IMR-90 (cell line): ENCODE measurements around the gene NUP98. TPM values are rescaled to one million over a fixed set of nuclear protein-coding genes. Genes with fewer than 3 reads are reported as not detected.

Source experiments
- ATAC-seq: fragments of 200-7000 bp; cut with Tn5 transposase; 2 replicates; pipeline ENCODE4 v1.9.1; 2020; ENCODE audit warnings: low read depth, mild to moderate bottlenecking, moderate library complexity
- BruUV-seq: library from RNA; stranded (reverse); fragments of 400-500 nt; replicated peaks from 2 replicates; lab custom pipeline; 2021; lab: Mats Ljungman, UMichigan
- CTCF ChIA-PET: fragments of 300-600 bp; formaldehyde crosslinking; extraction: SDS; loops from one replicate; lab custom pipeline; 2021; ENCODE audit warnings: antibody characterized with exemption; lab: Yijun Ruan, JAX
- POLR2A ChIA-PET: fragments of 300-600 bp; sonication (Branson Sonifier 250); formaldehyde crosslinking; loops from one replicate; lab custom pipeline; 2022; ENCODE audit warnings: antibody characterized with exemption; ENCODE audit not compliant: unreplicated experiment; lab: Charles Lee
- DNase-seq: peaks from one replicate; pipeline ENCODE4 v3.0.0; 2013
- H2AFZ ChIP-seq: replicated peaks from 2 replicates; pipeline ENCODE3; 2013; ENCODE audit warnings: low read length, mild to moderate bottlenecking; ENCODE audit not compliant: poor library complexity
- H2AK5ac ChIP-seq: 2 replicates; pipeline ENCODE4 v1.6.1; 2013; ENCODE audit warnings: low read depth, low read length, inconsistent platforms
- H2AK9ac ChIP-seq: replicated peaks from 2 replicates; pipeline ENCODE3; 2013; ENCODE audit warnings: mild to moderate bottlenecking, low read depth, low read length, moderate library complexity; ENCODE audit not compliant: poor library complexity
- H2BK120ac ChIP-seq: 2 replicates; pipeline ENCODE4 v1.6.1; 2013; ENCODE audit warnings: low read depth, low read length, inconsistent platforms
- H2BK15ac ChIP-seq: 3 replicates; pipeline ENCODE4 v1.6.1; 2013; ENCODE audit warnings: low read depth, low read length, inconsistent platforms
- H2BK20ac ChIP-seq: 2 replicates; pipeline ENCODE4 v1.6.1; 2013; ENCODE audit warnings: low read depth, mild to moderate bottlenecking, inconsistent platforms, low read length, moderate library complexity
- H2BK5ac ChIP-seq: 2 replicates; pipeline ENCODE4 v1.6.1; 2013; ENCODE audit warnings: mild to moderate bottlenecking, low read depth, low read length, inconsistent platforms; ENCODE audit not compliant: poor library complexity, severe bottlenecking
- H3K14ac ChIP-seq: replicated peaks from 2 replicates; pipeline ENCODE4 v1.6.1; 2013; ENCODE audit warnings: low read depth, low read length, inconsistent platforms
- H3K18ac ChIP-seq: 2 replicates; pipeline ENCODE4 v1.6.1; 2013; ENCODE audit warnings: low read depth, low read length, control low read depth
- H3K23ac ChIP-seq: 2 replicates; pipeline ENCODE4 v1.6.1; 2013; ENCODE audit warnings: low read depth, low read length, inconsistent platforms
- H3K27ac ChIP-seq: 2 replicates; pipeline ENCODE4 v1.5.1; 2013; ENCODE audit warnings: mild to moderate bottlenecking, control low read depth, low read length; ENCODE audit not compliant: insufficient read depth
- H3K27me3 ChIP-seq: 2 replicates; pipeline ENCODE4 v1.6.1; 2013; ENCODE audit warnings: low read length; ENCODE audit not compliant: control insufficient read depth, insufficient read depth
- H3K36me3 ChIP-seq: 2 replicates; pipeline ENCODE4 v1.6.1; 2013; ENCODE audit warnings: low read length, mixed read lengths; ENCODE audit not compliant: control insufficient read depth, insufficient read depth
- H3K4ac ChIP-seq: 2 replicates; pipeline ENCODE4 v1.6.1; 2013; ENCODE audit warnings: low read depth, low read length, inconsistent platforms
- H3K4me1 ChIP-seq: 2 replicates; pipeline ENCODE4 v1.6.1; 2013; ENCODE audit warnings: low read length, mixed read lengths; ENCODE audit not compliant: control insufficient read depth, insufficient read depth
- H3K4me2 ChIP-seq: 2 replicates; pipeline ENCODE4 v1.6.1; 2013; ENCODE audit warnings: low read depth, mild to moderate bottlenecking, control low read depth, low read length, moderate library complexity
- H3K4me3 ChIP-seq: 2 replicates; pipeline ENCODE4 v1.5.1; 2013; ENCODE audit warnings: low read depth, mild to moderate bottlenecking, control low read depth, low read length, moderate library complexity; ENCODE audit not compliant: insufficient read depth
- H3K56ac ChIP-seq: 2 replicates; pipeline ENCODE4 v1.6.1; 2013; ENCODE audit warnings: low read length, inconsistent platforms; ENCODE audit not compliant: insufficient read depth; ENCODE audit errors: extremely low read depth
- H3K79me1 ChIP-seq, 2 experiments: 2 replicates each; pipeline ENCODE4 v1.6.1; 2013; ENCODE audit warnings: low read length in 2 of 2, inconsistent platforms in 1 of 2, low read depth in 1 of 2
- H3K9ac ChIP-seq: 2 replicates; pipeline ENCODE4 v1.6.1; 2013; ENCODE audit warnings: low read depth, low read length, control low read depth
- H3K9me1 ChIP-seq: 2 replicates; pipeline ENCODE4 v1.6.1; 2013; ENCODE audit warnings: low read length, inconsistent platforms; ENCODE audit not compliant: insufficient read depth
- H3K9me3 ChIP-seq: 2 replicates; pipeline ENCODE4 v1.6.1; 2013; ENCODE audit warnings: low read length; ENCODE audit not compliant: control insufficient read depth, insufficient read depth
- H4K20me1 ChIP-seq: 2 replicates; pipeline ENCODE4 v1.6.1; 2013; ENCODE audit warnings: low read length, inconsistent platforms; ENCODE audit not compliant: insufficient read depth
- H4K5ac ChIP-seq: 2 replicates; pipeline ENCODE4 v1.6.1; 2013; ENCODE audit warnings: mild to moderate bottlenecking, low read depth, low read length, control low read depth
- H4K8ac ChIP-seq, 2 experiments: 2 replicates each; pipeline ENCODE4 v1.6.1; 2013; ENCODE audit warnings: low read depth in 2 of 2, low read length in 2 of 2, control low read depth in 1 of 2, inconsistent platforms in 1 of 2
- H4K91ac ChIP-seq: 2 replicates; pipeline ENCODE4 v1.6.1; 2013; ENCODE audit warnings: low read depth, low read length, inconsistent platforms; ENCODE audit not compliant: insufficient read depth
- FOS ChIP-seq: fragments of 150-350 bp; IDR thresholded peaks from 2 replicates; pipeline ENCODE4 v1.6.1; 2016; ENCODE audit warnings: low read depth, low read length
- RAD21 ChIP-seq: IDR thresholded peaks from 2 replicates; pipeline ENCODE4 v1.6.1; 2012; ENCODE audit warnings: low read length, improper control_type of control experiment
- RCOR1 ChIP-seq: IDR thresholded peaks from 2 replicates; pipeline ENCODE4 v1.6.1; 2012; ENCODE audit warnings: mild to moderate bottlenecking, low read length, improper control_type of control experiment; ENCODE audit not compliant: insufficient replicate concordance
- RFX5 ChIP-seq: IDR thresholded peaks from 2 replicates; pipeline ENCODE4 v1.8.0; 2012; ENCODE audit warnings: low read depth, mild to moderate bottlenecking, low read length, moderate library complexity
- SMC3 ChIP-seq: fragments of 150-350 bp; IDR thresholded peaks from 2 replicates; pipeline ENCODE4 v1.6.1; 2016; ENCODE audit warnings: low read depth, mild to moderate bottlenecking, antibody characterized with exemption, low read length, moderate library complexity
- WGBS, 2 experiments: methylation state at CpG; one replicate each; pipeline versions ENCODE4 v1.1.5 to v1.1.7; 2013; ENCODE audit warnings: missing lambda C conversion rate in 2 of 2; ENCODE audit not compliant: insufficient read length in 1 of 2; ENCODE audit errors: extremely low coverage in 2 of 2; 5-methylcytosine and 5-hydroxymethylcytosine counted together
- dilution Hi-C: fragments of 300-500 bp; cut with HindIII; formaldehyde crosslinking; loops from one replicate; pipeline ENCODE4 v1.14.3; 2018; ENCODE audit warnings: low sequenced_read_pairs; ENCODE audit not compliant: unreplicated experiment
- in situ Hi-C: fragments of 300-500 bp; cut with MboI; formaldehyde crosslinking; loops from 3 replicates; pipeline ENCODE4 v1.14.3; 2019; ENCODE audit warnings: low sequenced_read_pairs, inconsistent platforms, mixed read lengths
- intact Hi-C: fragments of 100-400 bp; cut with micrococcal nuclease; formaldehyde crosslinking; loops from 2 replicates; pipeline ENCODE4 v1.10.0; 2022
- polyA plus RNA-seq, 3 experiments: library from polyadenylated mRNA; depleted of rRNA; stranded (reverse); fragments of >200 nt; gene quantifications; 2 replicates each; pipeline ENCODE4 v1.2.3, GENCODE V29; 2012; ENCODE audit warnings: low replicate concordance in 1 of 3
- total RNA-seq: library from RNA; depleted of rRNA; stranded (reverse); fragments of >200 nt; gene quantifications from 2 replicates; pipeline ENCODE4 v1.2.3, GENCODE V29; 2012
- TF ChIP-seq, protein P1 (sequence below): conservative IDR thresholded peaks from 2 replicates; pipeline ENCODE4 v1.5.1; 2012; ENCODE audit warnings: mild to moderate bottlenecking, low read depth, low read length, improper control_type of control experiment
- TF ChIP-seq, protein P2 (sequence below): fragments of 150-350 bp; IDR thresholded peaks from 2 replicates; pipeline ENCODE4 v1.6.1; 2017; ENCODE audit warnings: mild to moderate bottlenecking, antibody characterized with exemption, low read length, low read depth
- TF ChIP-seq, protein P3 (sequence below): fragments of 150-350 bp; IDR thresholded peaks from 2 replicates; pipeline ENCODE4 v1.6.1; 2016; ENCODE audit warnings: low read depth, mild to moderate bottlenecking, low read length, moderate library complexity, borderline replicate concordance

NUP98 gene
- total and polyA plus RNA-seq, 2 of the 4 experiments (the other 2 are of a cell fraction), result 103 to 138 TPM

DNA sequence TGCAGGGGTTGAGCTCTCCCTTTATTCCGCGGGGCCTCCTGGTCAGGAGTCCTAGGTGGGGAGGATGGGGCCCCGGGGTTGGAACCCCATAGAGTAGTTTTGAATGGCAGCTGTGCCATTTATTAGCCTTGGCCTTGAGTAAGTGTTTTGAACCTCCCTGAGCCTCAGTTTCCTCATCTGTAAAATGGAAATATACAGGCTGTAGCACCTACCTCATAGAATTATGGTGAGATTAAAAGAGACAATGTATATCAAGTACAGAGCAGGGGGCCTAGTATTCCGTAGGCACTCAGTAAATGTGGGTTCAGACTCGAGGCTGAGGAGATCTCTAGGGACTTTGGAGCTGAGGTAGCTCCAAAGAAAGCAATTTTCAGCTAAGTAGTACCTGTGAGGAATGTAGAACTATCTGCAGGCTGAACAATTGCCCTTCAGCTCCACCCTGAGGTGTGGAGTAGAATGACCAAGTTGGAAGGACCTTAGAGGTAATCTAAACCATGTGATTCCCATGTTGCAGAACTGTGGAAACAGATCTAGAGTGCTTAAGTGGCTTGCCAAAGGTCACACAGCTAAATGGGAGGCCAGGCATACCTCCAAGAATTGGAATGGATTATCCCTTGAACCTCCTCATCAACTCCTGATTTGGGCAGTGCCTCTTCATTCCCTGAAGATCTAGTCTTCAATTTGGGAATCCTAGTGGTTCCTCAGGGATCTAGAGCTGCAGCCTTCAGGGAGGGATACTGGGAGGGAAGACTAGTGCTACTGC, 11.7 kb upstream of the NUP98 start:
- H4K20me1 ChIP-seq, result no peaks in the 10 kb centered on the region
- H2BK5ac ChIP-seq, result no peak overlapping the region
- BruUV-seq, result no TSS peak
- H3K79me1 ChIP-seq, result peaks cover 0 to 4% of the 10 kb centered on the region in 2 experiments; a peak in 1 of 4 replicates
- H3K56ac ChIP-seq, result no peak overlapping the region
- H2BK15ac ChIP-seq, result no peak overlapping the region
- in situ Hi-C loops, result no loop called here
- peak overlapping the region; percentile 33; the same call in 1 of the 2 replicates for H3K9ac ChIP-seq
- H2BK20ac ChIP-seq, result no peak overlapping the region
- TF ChIP-seq RFX5 (no peak), RAD21 (peak; percentile 47; the same call in 1 of the 2 replicates), SMC3 (peak; percentile 13; the same call in 1 of the 2 replicates), RCOR1 (no peak), FOS (no peak)
- TF ChIP-seq, protein P1, sequence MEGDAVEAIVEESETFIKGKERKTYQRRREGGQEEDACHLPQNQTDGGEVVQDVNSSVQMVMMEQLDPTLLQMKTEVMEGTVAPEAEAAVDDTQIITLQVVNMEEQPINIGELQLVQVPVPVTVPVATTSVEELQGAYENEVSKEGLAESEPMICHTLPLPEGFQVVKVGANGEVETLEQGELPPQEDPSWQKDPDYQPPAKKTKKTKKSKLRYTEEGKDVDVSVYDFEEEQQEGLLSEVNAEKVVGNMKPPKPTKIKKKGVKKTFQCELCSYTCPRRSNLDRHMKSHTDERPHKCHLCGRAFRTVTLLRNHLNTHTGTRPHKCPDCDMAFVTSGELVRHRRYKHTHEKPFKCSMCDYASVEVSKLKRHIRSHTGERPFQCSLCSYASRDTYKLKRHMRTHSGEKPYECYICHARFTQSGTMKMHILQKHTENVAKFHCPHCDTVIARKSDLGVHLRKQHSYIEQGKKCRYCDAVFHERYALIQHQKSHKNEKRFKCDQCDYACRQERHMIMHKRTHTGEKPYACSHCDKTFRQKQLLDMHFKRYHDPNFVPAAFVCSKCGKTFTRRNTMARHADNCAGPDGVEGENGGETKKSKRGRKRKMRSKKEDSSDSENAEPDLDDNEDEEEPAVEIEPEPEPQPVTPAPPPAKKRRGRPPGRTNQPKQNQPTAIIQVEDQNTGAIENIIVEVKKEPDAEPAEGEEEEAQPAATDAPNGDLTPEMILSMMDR, result peak; percentile 39
- TF ChIP-seq, protein P2, sequence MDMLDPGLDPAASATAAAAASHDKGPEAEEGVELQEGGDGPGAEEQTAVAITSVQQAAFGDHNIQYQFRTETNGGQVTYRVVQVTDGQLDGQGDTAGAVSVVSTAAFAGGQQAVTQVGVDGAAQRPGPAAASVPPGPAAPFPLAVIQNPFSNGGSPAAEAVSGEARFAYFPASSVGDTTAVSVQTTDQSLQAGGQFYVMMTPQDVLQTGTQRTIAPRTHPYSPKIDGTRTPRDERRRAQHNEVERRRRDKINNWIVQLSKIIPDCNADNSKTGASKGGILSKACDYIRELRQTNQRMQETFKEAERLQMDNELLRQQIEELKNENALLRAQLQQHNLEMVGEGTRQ, result no peak
- TF ChIP-seq, protein P3, sequence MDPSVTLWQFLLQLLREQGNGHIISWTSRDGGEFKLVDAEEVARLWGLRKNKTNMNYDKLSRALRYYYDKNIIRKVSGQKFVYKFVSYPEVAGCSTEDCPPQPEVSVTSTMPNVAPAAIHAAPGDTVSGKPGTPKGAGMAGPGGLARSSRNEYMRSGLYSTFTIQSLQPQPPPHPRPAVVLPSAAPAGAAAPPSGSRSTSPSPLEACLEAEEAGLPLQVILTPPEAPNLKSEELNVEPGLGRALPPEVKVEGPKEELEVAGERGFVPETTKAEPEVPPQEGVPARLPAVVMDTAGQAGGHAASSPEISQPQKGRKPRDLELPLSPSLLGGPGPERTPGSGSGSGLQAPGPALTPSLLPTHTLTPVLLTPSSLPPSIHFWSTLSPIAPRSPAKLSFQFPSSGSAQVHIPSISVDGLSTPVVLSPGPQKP, result no peak
- no peak overlapping the region for H2BK120ac ChIP-seq
- H3K27me3 ChIP-seq, result no peaks in the 10 kb centered on the region
- H4K91ac ChIP-seq, result no peak overlapping the region
- H3K14ac ChIP-seq, result peak overlapping the region; percentile 43; the same call in 1 of the 2 replicates
- H3K4ac ChIP-seq, result peak overlapping the region; percentile 26; the same call in 1 of the 2 replicates
- no peak overlapping the region for H4K5ac ChIP-seq
- no peaks in the 10 kb centered on the region for H3K9me3 ChIP-seq
- H3K9me1 ChIP-seq, result peaks cover 6% of the 10 kb centered on the region; the same call in 1 of the 2 replicates
- CTCF ChIA-PET, result interaction anchor here (0.5 to 1.7 kb wide), 6 partner anchors 11 to 82 kb away, joined by 3 to 4 read pairs (median 3); partner anchors contain the start of gene NUP98
- H3K4me3 ChIP-seq, result peak overlapping the region; percentile 78
- H3K4me2 ChIP-seq, result peak overlapping the region; percentile 83
- no peak overlapping the region for H3K27ac ChIP-seq
- H3K36me3 ChIP-seq, result no peaks in the 10 kb centered on the region
- no peaks in the 10 kb centered on the region for H3K4me1 ChIP-seq
- H4K8ac ChIP-seq, result peak overlapping the region; percentile 49 to 91; a peak in 3 of 4 replicates
- intact Hi-C loops, result no loop called here
- H2AK9ac ChIP-seq, result peak overlapping the region; percentile 25
- H2AFZ ChIP-seq, result peak overlapping the region; percentile 87
- H2AK5ac ChIP-seq, result no peak overlapping the region
- DNase-seq, result peak; percentile 41
- POLR2A ChIA-PET, result no interaction called here
- peak; percentile 28 for ATAC-seq
- H3K23ac ChIP-seq, result no peak overlapping the region
- no peak overlapping the region for H3K18ac ChIP-seq
- WGBS, 2 experiments, result 33% methylated on average over 1 of the region's 5 CpGs; no CpG with 5 or more reads in 1 of the 2 experiments
- dilution Hi-C loops, result no loop called here
